ACC112 (cell line): ENCODE measurements around the gene HIVEP3.

Source experiments
- H2AFZ ChIP-seq: fragments of 200-600 bp; sonication (generic); one replicate; pipeline ENCODE4 v1.6.0; 2017; ENCODE audit warnings: antibody characterized with exemption, low read length; ENCODE audit not compliant: unreplicated experiment
- H3K27ac ChIP-seq: fragments of 200-600 bp; sonication (generic); 2 replicates; pipeline ENCODE4 v1.5.1; 2014; ENCODE audit warnings: low read depth, mild to moderate bottlenecking, antibody characterized with exemption, low read length, moderate library complexity
- H3K27me3 ChIP-seq: fragments of 200-600 bp; sonication (generic); 2 replicates; pipeline ENCODE4 v1.6.1; 2014; ENCODE audit warnings: mild to moderate bottlenecking, antibody characterized with exemption, low read length, moderate library complexity, mixed read lengths; ENCODE audit not compliant: insufficient read depth
- H3K36me3 ChIP-seq: fragments of 200-600 bp; sonication (generic); 2 replicates; pipeline ENCODE4 v1.6.1; 2016; ENCODE audit warnings: mild to moderate bottlenecking, antibody characterized with exemption, low read length, moderate library complexity, mixed read lengths; ENCODE audit not compliant: insufficient read depth
- H3K4me1 ChIP-seq: fragments of 200-600 bp; sonication (generic); one replicate; pipeline ENCODE4 v1.6.1; 2016; ENCODE audit warnings: low read length, mixed read lengths; ENCODE audit not compliant: insufficient read depth, unreplicated experiment, control insufficient read depth
- H3K4me3 ChIP-seq: fragments of 200-600 bp; sonication (generic); 2 replicates; pipeline ENCODE4 v1.5.1; 2014; ENCODE audit warnings: mild to moderate bottlenecking, low read depth, low read length
- H3K79me2 ChIP-seq: fragments of 200-600 bp; sonication (generic); one replicate; pipeline ENCODE4 v1.6.0; 2016; ENCODE audit warnings: low read length; ENCODE audit not compliant: control insufficient read depth, unreplicated experiment, insufficient read depth

HIVEP3 gene

GRCh38 chr1:41532206-41532975 lies 386.3 kb downstream of the HIVEP3 start:
- H2AFZ ChIP-seq, result no peak overlapping the region
- H3K79me2 ChIP-seq, result no peaks in the 10 kb centered on the region
- H3K27me3 ChIP-seq, result 0 out of 2 replicates have a peak, but pooled peaks cover 3% of the 10 kb centered on the region
- H3K4me3 ChIP-seq, result no peak overlapping the region
- H3K36me3 ChIP-seq, result no peaks in the 10 kb centered on the region
- no peak overlapping the region for H3K27ac ChIP-seq
- peaks cover 8% of the 10 kb centered on the region for H3K4me1 ChIP-seq

GRCh38 chr1:41530411-41530810 lies 388.3 kb downstream of the HIVEP3 start:
- H3K27me3 ChIP-seq, result 0 out of 2 replicates have a peak, but pooled peaks cover 3% of the 10 kb centered on the region
- no peaks in the 10 kb centered on the region for H3K36me3 ChIP-seq
- H2AFZ ChIP-seq, result no peak overlapping the region

GRCh38 chr1:41529621-41530395 lies 388.9 kb downstream of the HIVEP3 start:
- Histone ChIP-seq H3K79me2 (no peaks in the 10 kb centered on the region), H3K36me3 (no peaks in the 10 kb centered on the region), H3K27ac (no peak overlapping the region), H3K4me1 (no peaks in the 10 kb centered on the region), H2AFZ (no peak overlapping the region), H3K27me3 (0 out of 2 replicates have a peak, but pooled peaks cover 3% of the 10 kb centered on the region), H3K4me3 (no peak overlapping the region)

More at GRCh38 chr1:41530411-41530810, 388.3 kb downstream of the HIVEP3 start:
- Histone ChIP-seq H3K27ac (no peak overlapping the region), H3K4me1 (no peaks in the 10 kb centered on the region), H3K4me3 (no peak overlapping the region), H3K79me2 (no peaks in the 10 kb centered on the region)

- Histone ChIP-seq H3K4me3 (no peak overlapping the region), H3K79me2 (no peaks in the 10 kb centered on the region), H2AFZ (no peak overlapping the region), H3K4me1 (no peaks in the 10 kb centered on the region), H3K27ac (no peak overlapping the region), H3K27me3 (0 out of 2 replicates have a peak, but pooled peaks cover 3% of the 10 kb centered on the region), H3K36me3 (no peaks in the 10 kb centered on the region)
Observed at GRCh38 chr1:41528726-41529605, 389.8 kb downstream of the HIVEP3 start.

GRCh38 chr1:41528106-41528505 lies 390.6 kb downstream of the HIVEP3 start:
- H3K4me3 ChIP-seq, result no peak overlapping the region
- no peaks in the 10 kb centered on the region for H3K79me2 ChIP-seq
- no peaks in the 10 kb centered on the region for H3K36me3 ChIP-seq
- H3K4me1 ChIP-seq, result no peaks in the 10 kb centered on the region
- 0 out of 2 replicates have a peak, but pooled peaks cover 3% of the 10 kb centered on the region for H3K27me3 ChIP-seq
- no peak overlapping the region for H2AFZ ChIP-seq
- no peak overlapping the region for H3K27ac ChIP-seq

- Histone ChIP-seq H3K79me2 (no peaks in the 10 kb centered on the region), H3K27me3 (0 out of 2 replicates have a peak, but pooled peaks cover under 1% of the 10 kb centered on the region), H2AFZ (no peak overlapping the region), H3K4me1 (no peaks in the 10 kb centered on the region), H3K4me3 (no peak overlapping the region), H3K36me3 (no peaks in the 10 kb centered on the region), H3K27ac (no peak overlapping the region)
Observed at GRCh38 chr1:41526956-41527561, 391.7 kb downstream of the HIVEP3 start.

GRCh38 chr1:41525891-41526587 lies 392.7 kb downstream of the HIVEP3 start:
- Histone ChIP-seq H3K27me3 (no peaks in the 10 kb centered on the region), H2AFZ (no peak overlapping the region), H3K36me3 (no peaks in the 10 kb centered on the region), H3K4me3 (no peak overlapping the region), H3K79me2 (no peaks in the 10 kb centered on the region), H3K4me1 (no peaks in the 10 kb centered on the region), H3K27ac (no peak overlapping the region)

GRCh38 chr1:41524676-41525675 lies 393.7 kb downstream of the HIVEP3 start:
- no peak overlapping the region for H3K4me3 ChIP-seq
- no peak overlapping the region for H2AFZ ChIP-seq
- no peaks in the 10 kb centered on the region for H3K27me3 ChIP-seq
- no peak overlapping the region for H3K27ac ChIP-seq
- H3K79me2 ChIP-seq, result no peaks in the 10 kb centered on the region
- no peaks in the 10 kb centered on the region for H3K36me3 ChIP-seq
- no peaks in the 10 kb centered on the region for H3K4me1 ChIP-seq
